Measurements from ENCODE around the gene ABCB9. TPM values are rescaled to one million over a fixed set of nuclear protein-coding genes. Genes with fewer than 3 reads are reported as not detected.

ABCB9 gene
- total and polyA plus RNA-seq, 2 of the 8 experiments (the other 6 are each of a cell fraction or from before 2014, with no cell fraction given), result 3.8 to 8.0 TPM

DNA sequence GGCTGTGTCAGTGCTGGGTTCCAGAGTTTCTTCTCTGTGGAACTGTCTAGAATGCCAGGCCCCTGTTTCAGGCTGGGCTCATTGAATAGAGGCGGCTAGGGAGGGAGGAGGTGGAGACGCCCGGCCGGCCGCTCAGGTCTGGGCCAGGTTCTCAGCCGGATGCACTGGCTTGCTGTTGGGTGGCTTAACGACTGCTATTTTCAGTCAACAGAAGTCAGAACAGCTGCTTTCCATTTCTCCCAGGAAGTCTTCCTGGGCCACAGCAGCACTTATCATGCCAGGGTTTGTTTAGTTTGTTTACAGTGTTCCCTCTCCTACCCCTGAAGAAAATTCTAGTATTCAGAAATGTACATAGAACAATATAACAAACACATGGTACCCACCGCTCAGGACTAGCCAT is 44.3 kb downstream of the ABCB9 start:
- Histone ChIP-seq H3K79me1 (ENCODE audit: low read depth, low read length) (no peaks in the 10 kb centered on the region), H3K4me3 (ENCODE audit: extremely low read depth in 1 of 4, insufficient read depth in 2 of 4, low read depth in 3 of 4, low read length in 4 of 4) (no peak overlapping the region), H3K23ac (ENCODE audit: insufficient read length) (no peak overlapping the region), H3K56ac (replicated peaks; ENCODE audit: insufficient read length, low read depth, low read length) (no peak overlapping the region), H4K20me1 (replicated peaks in 1 of 2; ENCODE audit: control insufficient read depth in 1 of 2, insufficient read depth in 2 of 2, low read length in 2 of 2) (no peaks in the 10 kb centered on the region), H2BK20ac (ENCODE audit: low read length) (no peak overlapping the region), H2BK15ac (ENCODE audit: low read length) (no peak overlapping the region), H2BK12ac (ENCODE audit: low read depth, low read length) (no peak overlapping the region), H2BK120ac (replicated peaks; ENCODE audit: low read depth, low read length) (no peak overlapping the region), H3K4me2 (ENCODE audit: insufficient read depth in 1 of 2, low read depth in 2 of 2, low read length in 2 of 2) (no peak overlapping the region), H4K91ac (replicated peaks; ENCODE audit: insufficient read length, low read length) (no peak overlapping the region), H3K27ac (ENCODE audit: low read depth, low read length) (no peak overlapping the region), H2AFZ (ENCODE audit: low read length) (no peak overlapping the region), H2BK5ac (ENCODE audit: low read depth, low read length) (no peak overlapping the region), H3K27me3 (replicated peaks in 1 of 4; ENCODE audit: control insufficient read depth in 3 of 4, extremely low read depth in 1 of 4, insufficient read depth in 3 of 4, low read length in 3 of 4) (no peaks in the 10 kb centered on the region), H2AK5ac (ENCODE audit: low read depth, low read length) (no peak overlapping the region), H3K9me3 (ENCODE audit: insufficient read depth in 2 of 2, low read depth in 1 of 2, low read length in 1 of 2) (no peaks in the 10 kb centered on the region), H3K79me2 (ENCODE audit: control insufficient read depth in 1 of 2, insufficient read depth in 2 of 2, low read length in 2 of 2) (no peaks in the 10 kb centered on the region), H4K5ac (ENCODE audit: insufficient read length, low read depth, low read length) (no peak overlapping the region), H3K36me3 (ENCODE audit: control insufficient read depth in 2 of 4, insufficient read depth in 4 of 4, low read length in 3 of 4) (no peaks in the 10 kb centered on the region; a peak in 1 of 8 replicates), H4K8ac (ENCODE audit: extremely low read depth, insufficient read depth, low read length) (no peak overlapping the region), H3K23me2 (ENCODE audit: low read depth, low read length) (no peaks in the 10 kb centered on the region), H3K18ac (ENCODE audit: extremely low read depth, low read length) (no peak overlapping the region), H3K4me1 (replicated peaks in 1 of 4; ENCODE audit: control insufficient read depth in 3 of 4, insufficient read depth in 4 of 4, low read length in 3 of 4) (no peaks in the 10 kb centered on the region), H3K9ac (replicated peaks in 1 of 4; ENCODE audit: extremely low read depth in 1 of 4, low read depth in 3 of 4, low read length in 3 of 4) (no peak overlapping the region), H3K4ac (replicated peaks; ENCODE audit: insufficient read length, low read depth, low read length) (no peak overlapping the region), H3K14ac (ENCODE audit: insufficient read length) (no peak overlapping the region)
- TF ChIP-seq SUZ12 (IDR thresholded peaks at IDR 0.05; ENCODE audit: low read length) (no peak), SAP30 (IDR thresholded peaks at IDR 0.05; ENCODE audit: insufficient read depth, insufficient replicate concordance, low read length) (no peak), EP300 (IDR thresholded peaks at IDR 0.05; ENCODE audit: borderline replicate concordance in 1 of 2, low read depth in 2 of 2, low read length in 2 of 2) (no peak), RBBP5 (IDR thresholded peaks at IDR 0.05; ENCODE audit: borderline replicate concordance, low read depth, low read length) (no peak), EGR1 (IDR thresholded peaks at IDR 0.05; ENCODE audit: borderline replicate concordance, low read depth, low read length) (no peak), CREB1 (IDR thresholded peaks at IDR 0.05) (no peak), POLR2AphosphoS5 (IDR thresholded peaks at IDR 0.05; ENCODE audit: low read depth, low read length) (no peak), NRF1 (IDR thresholded peaks at IDR 0.05; ENCODE audit: low read depth, low read length) (no peak), HDAC2 (IDR thresholded peaks at IDR 0.05; ENCODE audit: borderline replicate concordance in 1 of 2, low read depth in 2 of 2, low read length in 2 of 2) (no peak), RXRA (IDR thresholded peaks at IDR 0.05; ENCODE audit: insufficient read depth, low read depth, low read length) (no peak)
- DNase-seq (ENCODE audit: low read depth in 1 of 2, low spot score in 2 of 2), result no peak
- WGBS, 2 experiments (ENCODE audit: extremely low coverage in 1 of 2, insufficient coverage in 1 of 2, insufficient read length in 1 of 2, insufficient replicate concordance in 2 of 2, low coverage in 1 of 2, low lambda C conversion rate in 2 of 2, missing lambda C conversion rate in 1 of 2), result 94% methylated on average over 8 of the region's 8 CpGs; no CpG with 5 or more reads in 1 of the 2 experiments
- CTCF ChIA-PET (ENCODE audit: partially characterized antibody), result interaction anchor here (0.9 to 1.3 kb wide), 3 partner anchors 24 to 42 kb away, joined by 3 read pairs; no protein-coding TSS in a partner anchor
- FAIRE-seq, result no peak
- POLR2A ChIA-PET (ENCODE audit: partially characterized antibody), result interaction anchor here (0.6 kb wide), 1 partner anchor 46 kb away, joined by 3 read pairs; no protein-coding TSS in a partner anchor

Measured in H1 (cell line).